SK-N-SH treated with all-trans-retinoic acid at 6 μM for 48 hours (cell line): Measurements from ENCODE around the gene ENTR1.

ENCODE experiments used
- ATAC-seq: fragments of 200-7000 bp; cut with Tn5 transposase; 3 replicates; pipeline ENCODE4 v1.9.1; 2020; ENCODE audit warnings: mild to moderate bottlenecking, moderate library complexity
- ARNTL ChIP-seq: fragments of 450-650 bp; formaldehyde crosslinking; IDR thresholded peaks from 2 replicates; pipeline ENCODE4 v1.5.0; 2020; ENCODE audit warnings: low read depth, mild to moderate bottlenecking, moderate library complexity, borderline replicate concordance
- BACH2 ChIP-seq: fragments of 250-450 bp; sonication (Bioruptor Pico); IDR thresholded peaks from 2 replicates; pipeline ENCODE4 v1.9.0; 2021; ENCODE audit warnings: mild to moderate bottlenecking, borderline replicate concordance
- CSDC2 ChIP-seq: fragments of 250-450 bp; sonication (Bioruptor Pico); IDR thresholded peaks from 2 replicates; pipeline ENCODE4 v1.5.0; 2020; ENCODE audit warnings: mild to moderate bottlenecking, moderate library complexity
- CSRNP3 ChIP-seq: fragments of 250-450 bp; sonication (Bioruptor Pico); IDR thresholded peaks from 2 replicates; pipeline ENCODE4 v1.5.1; 2021; ENCODE audit warnings: mild to moderate bottlenecking, moderate library complexity
- ESRRG ChIP-seq: fragments of 250-450 bp; sonication (Bioruptor Pico); IDR thresholded peaks from 2 replicates; pipeline ENCODE4 v1.6.1; 2021; ENCODE audit warnings: mild to moderate bottlenecking
- GLIS3 ChIP-seq: fragments of 250-450 bp; sonication (Bioruptor Pico); IDR thresholded peaks from 2 replicates; pipeline ENCODE4 v1.5.0; 2020; ENCODE audit warnings: mild to moderate bottlenecking, moderate library complexity
- ISL1 ChIP-seq: fragments of 250-450 bp; sonication (Bioruptor Pico); IDR thresholded peaks from 2 replicates; pipeline ENCODE4 v2.1.2; 2022; ENCODE audit warnings: mild to moderate bottlenecking, moderate library complexity
- OSR1 ChIP-seq: fragments of 250-450 bp; sonication (Bioruptor Pico); IDR thresholded peaks from 2 replicates; pipeline ENCODE4 v1.8.0; 2022; ENCODE audit warnings: moderate library complexity, mild to moderate bottlenecking, inconsistent platforms
- PPARA ChIP-seq: fragments of 250-450 bp; sonication (Bioruptor Pico); IDR thresholded peaks from 2 replicates; pipeline ENCODE4 v1.5.0; 2020; ENCODE audit warnings: mild to moderate bottlenecking, borderline replicate concordance
- RARB ChIP-seq: fragments of 250-450 bp; sonication (Bioruptor Pico); IDR thresholded peaks from 2 replicates; pipeline ENCODE4 v1.8.0; 2021; ENCODE audit warnings: mild to moderate bottlenecking, moderate library complexity
- SNAI2 ChIP-seq: fragments of 250-450 bp; sonication (Bioruptor Pico); IDR thresholded peaks from 2 replicates; pipeline ENCODE4 v1.5.0; 2020; ENCODE audit warnings: mild to moderate bottlenecking, moderate library complexity
- TCF4 ChIP-seq: fragments of 250-450 bp; sonication (Bioruptor Pico); IDR thresholded peaks from 2 replicates; pipeline ENCODE4 v1.8.0; 2021; ENCODE audit warnings: mild to moderate bottlenecking, moderate library complexity, borderline replicate concordance
- TOX ChIP-seq: fragments of 250-450 bp; sonication (Bioruptor Pico); IDR thresholded peaks from 2 replicates; pipeline ENCODE4 v1.8.0; 2021; ENCODE audit warnings: mild to moderate bottlenecking, moderate library complexity, borderline replicate concordance
- TSHZ2 ChIP-seq: fragments of 250-450 bp; sonication (Bioruptor Pico); IDR thresholded peaks from 2 replicates; pipeline ENCODE4 v1.5.0; 2020; ENCODE audit warnings: mild to moderate bottlenecking, moderate library complexity
- ZC3H10 ChIP-seq: fragments of 250-450 bp; sonication (Bioruptor Pico); IDR thresholded peaks from 2 replicates; pipeline ENCODE4 v1.5.1; 2021; ENCODE audit warnings: mild to moderate bottlenecking, moderate library complexity
- ZFP3 ChIP-seq: fragments of 250-450 bp; sonication (Bioruptor Pico); IDR thresholded peaks from 2 replicates; pipeline ENCODE4 v1.5.0; 2020; ENCODE audit warnings: mild to moderate bottlenecking, moderate library complexity
- ZFP30 ChIP-seq: fragments of 450-650 bp; formaldehyde crosslinking; IDR thresholded peaks from 2 replicates; pipeline ENCODE4 v1.5.0; 2022; ENCODE audit warnings: mild to moderate bottlenecking, moderate library complexity
- ZNF565 ChIP-seq: fragments of 450-650 bp; formaldehyde crosslinking; conservative IDR thresholded peaks from 2 replicates; pipeline ENCODE4 v1.5.0; 2020; ENCODE audit warnings: low read depth, mild to moderate bottlenecking, moderate library complexity
- ZNF70 ChIP-seq: fragments of 450-650 bp; formaldehyde crosslinking; IDR thresholded peaks from 2 replicates; pipeline ENCODE4 v1.5.0; 2020; ENCODE audit warnings: mild to moderate bottlenecking, moderate library complexity
- TF ChIP-seq, protein P1 (sequence below): fragments of 250-450 bp; sonication (Bioruptor Pico); IDR thresholded peaks from 2 replicates; pipeline ENCODE4 v1.8.0; 2020; ENCODE audit warnings: mild to moderate bottlenecking, moderate library complexity, borderline replicate concordance
- TF ChIP-seq, protein P2 (sequence below): fragments of 250-450 bp; sonication (Bioruptor Pico); IDR thresholded peaks from 2 replicates; pipeline ENCODE4 v1.8.0; 2021; ENCODE audit warnings: low read depth, mild to moderate bottlenecking, moderate library complexity, borderline replicate concordance

The ENTR1 gene

DNA sequence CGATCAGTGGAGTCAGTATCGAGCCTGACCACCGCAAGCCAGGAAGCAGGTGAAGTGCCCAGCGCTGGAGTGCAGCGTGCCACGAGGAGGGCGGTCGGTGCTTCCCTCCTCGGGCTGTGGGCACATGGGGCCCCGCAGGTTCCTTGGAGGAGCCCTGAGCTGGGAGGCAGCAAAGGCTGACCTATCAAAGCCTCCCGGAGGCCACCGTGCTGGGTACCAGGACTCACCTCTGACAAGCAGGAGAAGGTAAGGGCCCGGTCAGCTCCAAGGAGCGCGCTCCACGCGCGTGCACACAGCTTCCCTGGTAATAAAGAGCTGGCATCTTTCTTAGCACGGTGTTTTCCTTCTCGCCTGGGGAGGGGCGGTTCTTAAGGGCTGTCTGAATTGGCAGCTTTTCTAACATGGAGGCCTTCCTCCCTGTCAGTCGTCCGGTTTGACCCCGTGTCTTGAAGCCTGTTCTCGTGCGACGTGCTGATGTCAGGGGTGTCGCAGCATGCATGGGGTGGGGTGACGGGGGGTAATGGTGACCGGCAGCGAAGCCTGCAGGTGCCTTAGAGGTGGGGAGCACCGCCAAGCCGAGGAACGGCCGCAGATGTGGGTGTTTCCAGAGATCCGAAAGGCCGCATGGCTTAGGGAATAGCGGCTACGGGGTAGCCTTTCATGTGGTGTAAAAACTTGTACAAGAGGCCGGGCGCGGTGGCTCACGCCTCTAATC is 13.2 kb upstream of the ENTR1 start:
- TF ChIP-seq ZFP30 (CRISPR knock-in tag) (no peak), CSDC2 (CRISPR knock-in tag) (no peak), ZC3H10 (CRISPR knock-in tag) (no peak), ISL1 (no peak), RARB (no peak), TCF4 (CRISPR knock-in tag) (no peak), ZFP3 (CRISPR knock-in tag) (no peak), TOX (CRISPR knock-in tag) (no peak), ZNF70 (CRISPR knock-in tag) (no peak), GLIS3 (CRISPR knock-in tag) (no peak), ZNF565 (CRISPR knock-in tag) (no peak), BACH2 (no peak), ESRRG (CRISPR knock-in tag) (no peak), CSRNP3 (CRISPR knock-in tag) (no peak), SNAI2 (no peak), OSR1 (CRISPR knock-in tag) (no peak), ARNTL (CRISPR knock-in tag) (no peak), PPARA (CRISPR knock-in tag) (no peak)
- TF ChIP-seq, protein P1, sequence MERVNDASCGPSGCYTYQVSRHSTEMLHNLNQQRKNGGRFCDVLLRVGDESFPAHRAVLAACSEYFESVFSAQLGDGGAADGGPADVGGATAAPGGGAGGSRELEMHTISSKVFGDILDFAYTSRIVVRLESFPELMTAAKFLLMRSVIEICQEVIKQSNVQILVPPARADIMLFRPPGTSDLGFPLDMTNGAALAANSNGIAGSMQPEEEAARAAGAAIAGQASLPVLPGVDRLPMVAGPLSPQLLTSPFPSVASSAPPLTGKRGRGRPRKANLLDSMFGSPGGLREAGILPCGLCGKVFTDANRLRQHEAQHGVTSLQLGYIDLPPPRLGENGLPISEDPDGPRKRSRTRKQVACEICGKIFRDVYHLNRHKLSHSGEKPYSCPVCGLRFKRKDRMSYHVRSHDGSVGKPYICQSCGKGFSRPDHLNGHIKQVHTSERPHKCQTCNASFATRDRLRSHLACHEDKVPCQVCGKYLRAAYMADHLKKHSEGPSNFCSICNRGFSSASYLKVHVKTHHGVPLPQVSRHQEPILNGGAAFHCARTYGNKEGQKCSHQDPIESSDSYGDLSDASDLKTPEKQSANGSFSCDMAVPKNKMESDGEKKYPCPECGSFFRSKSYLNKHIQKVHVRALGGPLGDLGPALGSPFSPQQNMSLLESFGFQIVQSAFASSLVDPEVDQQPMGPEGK (CRISPR knock-in tag) = no peak
- TF ChIP-seq, protein P2, sequence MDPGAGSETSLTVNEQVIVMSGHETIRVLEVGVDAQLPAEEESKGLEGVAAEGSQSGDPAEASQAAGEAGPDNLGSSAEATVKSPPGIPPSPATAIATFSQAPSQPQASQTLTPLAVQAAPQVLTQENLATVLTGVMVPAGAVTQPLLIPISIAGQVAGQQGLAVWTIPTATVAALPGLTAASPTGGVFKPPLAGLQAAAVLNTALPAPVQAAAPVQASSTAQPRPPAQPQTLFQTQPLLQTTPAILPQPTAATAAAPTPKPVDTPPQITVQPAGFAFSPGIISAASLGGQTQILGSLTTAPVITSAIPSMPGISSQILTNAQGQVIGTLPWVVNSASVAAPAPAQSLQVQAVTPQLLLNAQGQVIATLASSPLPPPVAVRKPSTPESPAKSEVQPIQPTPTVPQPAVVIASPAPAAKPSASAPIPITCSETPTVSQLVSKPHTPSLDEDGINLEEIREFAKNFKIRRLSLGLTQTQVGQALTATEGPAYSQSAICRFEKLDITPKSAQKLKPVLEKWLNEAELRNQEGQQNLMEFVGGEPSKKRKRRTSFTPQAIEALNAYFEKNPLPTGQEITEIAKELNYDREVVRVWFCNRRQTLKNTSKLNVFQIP = no peak
- ATAC-seq = no peak

- no peak for TF ChIP-seq ARNTL (CRISPR knock-in tag)
- no peak for TF ChIP-seq SNAI2
- TF ChIP-seq ZNF70 (CRISPR knock-in tag) = no peak
- no peak for TF ChIP-seq PPARA (CRISPR knock-in tag)
- no peak for TF ChIP-seq TSHZ2
- TF ChIP-seq, protein P2 = no peak
- TF ChIP-seq, protein P1 (CRISPR knock-in tag) = no peak
- TF ChIP-seq CSDC2 (CRISPR knock-in tag) = no peak
- TF ChIP-seq TCF4 (CRISPR knock-in tag) = no peak
- TF ChIP-seq ZNF565 (CRISPR knock-in tag) = no peak
- TF ChIP-seq, all 23 proteins: peak for 0
- no peak for ATAC-seq
Observed at GRCh38 chr9:136422876-136423275, 12.5 kb upstream of the ENTR1 start.
